COR-L47 (cell line): ENCODE data around the gene SVEP1.

Source experiments
- DNase-seq: peaks from one replicate; lab custom pipeline; 2025; lab: John Stamatoyannopoulos, UW

Gene SVEP1

GRCh38 chr9:110319781-110320492 is 259.6 kb downstream of the SVEP1 start:
- no peak for DNase-seq

GRCh38 chr9:110317911-110318310 is 261.6 kb downstream of the SVEP1 start:
- no peak for DNase-seq

GRCh38 chr9:110316261-110317075 is 263.1 kb downstream of the SVEP1 start:
- no peak for DNase-seq
